ENCODE data around the gene ASIC1. TPM values are rescaled to one million over a fixed set of nuclear protein-coding genes. Genes with fewer than 3 reads are reported as not detected.

Gene ASIC1
- total RNA-seq, 1 donor from 2014 or later, result 8.1 TPM

DNA sequence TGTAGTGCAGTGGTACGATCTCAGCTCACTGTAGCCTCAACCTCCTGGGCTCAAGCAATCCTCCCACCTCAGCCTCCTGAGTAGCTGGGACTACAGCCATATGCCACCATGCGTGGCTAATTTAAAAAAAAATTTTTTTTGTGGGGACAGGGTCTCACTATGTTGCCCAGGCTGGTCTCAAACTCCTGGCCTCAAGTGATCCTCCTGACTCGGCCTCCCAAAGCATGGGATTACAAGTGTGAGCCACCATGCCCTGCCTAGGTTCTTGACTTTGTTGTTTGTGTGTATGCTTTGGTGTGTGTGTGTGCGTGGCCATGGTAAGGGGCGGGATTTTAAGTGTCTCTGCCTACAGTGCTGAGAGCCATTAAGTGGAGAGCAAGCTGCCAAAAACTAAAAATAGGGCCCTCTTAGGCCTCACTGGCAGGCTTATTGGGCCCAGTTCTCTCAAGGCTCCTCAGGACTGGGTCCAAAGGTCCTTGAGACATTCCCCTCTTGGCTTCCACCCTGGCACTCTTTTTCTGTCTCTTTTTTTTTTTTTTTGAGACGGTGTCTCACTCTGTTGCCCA is 59.7 kb downstream of the ASIC1 start:
- DNase-seq (ENCODE audit: low read depth) (no peak), FAIRE-seq (no peak)
- Histone ChIP-seq H3K27ac (ENCODE audit: low read depth, low read length) (no peak overlapping the region), H3K4me1 (ENCODE audit: insufficient read depth, low read length) (no peaks in the 10 kb centered on the region), H2AFZ (ENCODE audit: low read depth, low read length) (no peak overlapping the region), H3K4me2 (ENCODE audit: low read length) (no peak overlapping the region), H4K20me1 (ENCODE audit: insufficient read depth, low read length) (peaks cover 36% of the 10 kb centered on the region), H3K36me3 (ENCODE audit: insufficient read depth, low read length) (no peaks in the 10 kb centered on the region), H3K9me3 (ENCODE audit: insufficient read depth, low read depth, low read length) (no peaks in the 10 kb centered on the region), H3K79me2 (ENCODE audit: insufficient read depth, low read length) (peaks cover 62% of the 10 kb centered on the region), H3K9ac (ENCODE audit: low read length) (no peak overlapping the region), H3K27me3 (ENCODE audit: insufficient read depth, low read length) (no peaks in the 10 kb centered on the region), H3K4me3 (ENCODE audit: insufficient read depth, low read depth, low read length) (no peak overlapping the region)
- Mint-ChIP-seq H3K27ac (ENCODE audit: unreplicated experiment) (no peak overlapping the region), H3K4me3 (ENCODE audit: unreplicated experiment) (no peak overlapping the region), H3K27me3 (ENCODE audit: low read depth, unreplicated experiment) (no peaks in the 10 kb centered on the region), H3K36me3 (ENCODE audit: low read depth, unreplicated experiment) (peaks cover 31% of the 10 kb centered on the region), H3K4me1 (ENCODE audit: low read depth, unreplicated experiment) (peaks cover 6% of the 10 kb centered on the region), H3K9me3 (ENCODE audit: unreplicated experiment) (no peaks in the 10 kb centered on the region)
- TF ChIP-seq, protein P1, sequence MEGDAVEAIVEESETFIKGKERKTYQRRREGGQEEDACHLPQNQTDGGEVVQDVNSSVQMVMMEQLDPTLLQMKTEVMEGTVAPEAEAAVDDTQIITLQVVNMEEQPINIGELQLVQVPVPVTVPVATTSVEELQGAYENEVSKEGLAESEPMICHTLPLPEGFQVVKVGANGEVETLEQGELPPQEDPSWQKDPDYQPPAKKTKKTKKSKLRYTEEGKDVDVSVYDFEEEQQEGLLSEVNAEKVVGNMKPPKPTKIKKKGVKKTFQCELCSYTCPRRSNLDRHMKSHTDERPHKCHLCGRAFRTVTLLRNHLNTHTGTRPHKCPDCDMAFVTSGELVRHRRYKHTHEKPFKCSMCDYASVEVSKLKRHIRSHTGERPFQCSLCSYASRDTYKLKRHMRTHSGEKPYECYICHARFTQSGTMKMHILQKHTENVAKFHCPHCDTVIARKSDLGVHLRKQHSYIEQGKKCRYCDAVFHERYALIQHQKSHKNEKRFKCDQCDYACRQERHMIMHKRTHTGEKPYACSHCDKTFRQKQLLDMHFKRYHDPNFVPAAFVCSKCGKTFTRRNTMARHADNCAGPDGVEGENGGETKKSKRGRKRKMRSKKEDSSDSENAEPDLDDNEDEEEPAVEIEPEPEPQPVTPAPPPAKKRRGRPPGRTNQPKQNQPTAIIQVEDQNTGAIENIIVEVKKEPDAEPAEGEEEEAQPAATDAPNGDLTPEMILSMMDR (IDR thresholded peaks at IDR 0.05; ENCODE audit: insufficient read depth, low read depth, low read length), result no peak
- TF ChIP-seq EZH2 (IDR thresholded peaks at IDR 0.05; ENCODE audit: insufficient read depth, low read length), result no peak

- Histone ChIP-seq H3K79me2 (ENCODE audit: insufficient read depth, low read length) (peaks cover 42% of the 10 kb centered on the region), H3K36me3 (ENCODE audit: insufficient read depth, low read length) (no peaks in the 10 kb centered on the region), H3K4me2 (ENCODE audit: low read length) (no peak overlapping the region), H3K27ac (ENCODE audit: low read depth, low read length) (no peak overlapping the region), H2AFZ (ENCODE audit: low read depth, low read length) (no peak overlapping the region), H3K9ac (ENCODE audit: low read length) (no peak overlapping the region), H3K27me3 (ENCODE audit: insufficient read depth, low read length) (no peaks in the 10 kb centered on the region), H3K4me3 (ENCODE audit: insufficient read depth, low read depth, low read length) (no peak overlapping the region), H4K20me1 (ENCODE audit: insufficient read depth, low read length) (peaks cover 33% of the 10 kb centered on the region), H3K9me3 (ENCODE audit: insufficient read depth, low read depth, low read length) (no peaks in the 10 kb centered on the region), H3K4me1 (ENCODE audit: insufficient read depth, low read length) (no peaks in the 10 kb centered on the region)
- peaks cover 36% of the 10 kb centered on the region for H3K36me3 Mint-ChIP-seq (ENCODE audit: low read depth, unreplicated experiment)
- no peak overlapping the region for H3K4me3 Mint-ChIP-seq (ENCODE audit: unreplicated experiment)
- TF ChIP-seq, protein P1 (IDR thresholded peaks at IDR 0.05; ENCODE audit: insufficient read depth, low read depth, low read length), result no peak
- no peaks in the 10 kb centered on the region for H3K27me3 Mint-ChIP-seq (ENCODE audit: low read depth, unreplicated experiment)
- peaks cover 2% of the 10 kb centered on the region for H3K4me1 Mint-ChIP-seq (ENCODE audit: low read depth, unreplicated experiment)
- H3K9me3 Mint-ChIP-seq (ENCODE audit: unreplicated experiment), result no peaks in the 10 kb centered on the region
- DNase-seq (ENCODE audit: low read depth), result no peak
- FAIRE-seq, result no peak
- H3K27ac Mint-ChIP-seq (ENCODE audit: unreplicated experiment), result no peak overlapping the region
Measured at GRCh38 chr12:50119387-50119786, 62.0 kb downstream of the ASIC1 start.

- no peak overlapping the region for H2AFZ ChIP-seq (ENCODE audit: low read depth, low read length)
Measured at GRCh38 chr12:50120521-50120920, 63.1 kb downstream of the ASIC1 start.

More at GRCh38 chr12:50120521-50120920, 63.1 kb downstream of the ASIC1 start:
- Histone ChIP-seq H3K9me3 (ENCODE audit: insufficient read depth, low read depth, low read length) (no peaks in the 10 kb centered on the region), H3K4me2 (ENCODE audit: low read length) (no peak overlapping the region), H3K9ac (ENCODE audit: low read length) (no peak overlapping the region), H3K79me2 (ENCODE audit: insufficient read depth, low read length) (peaks cover 36% of the 10 kb centered on the region), H4K20me1 (ENCODE audit: insufficient read depth, low read length) (peaks cover 33% of the 10 kb centered on the region), H3K4me1 (ENCODE audit: insufficient read depth, low read length) (no peaks in the 10 kb centered on the region), H3K36me3 (ENCODE audit: insufficient read depth, low read length) (no peaks in the 10 kb centered on the region), H3K27me3 (ENCODE audit: insufficient read depth, low read length) (no peaks in the 10 kb centered on the region), H3K4me3 (ENCODE audit: insufficient read depth, low read depth, low read length) (no peak overlapping the region), H3K27ac (ENCODE audit: low read depth, low read length) (no peak overlapping the region)
- no peak for DNase-seq (ENCODE audit: low read depth)
- Mint-ChIP-seq H3K9me3 (ENCODE audit: unreplicated experiment) (no peaks in the 10 kb centered on the region), H3K36me3 (ENCODE audit: low read depth, unreplicated experiment) (peaks cover 36% of the 10 kb centered on the region), H3K27me3 (ENCODE audit: low read depth, unreplicated experiment) (no peaks in the 10 kb centered on the region), H3K4me3 (ENCODE audit: unreplicated experiment) (no peak overlapping the region), H3K4me1 (ENCODE audit: low read depth, unreplicated experiment) (peaks cover 4% of the 10 kb centered on the region), H3K27ac (ENCODE audit: unreplicated experiment) (no peak overlapping the region)
- FAIRE-seq, result no peak
- no peak for TF ChIP-seq EZH2 (IDR thresholded peaks at IDR 0.05; ENCODE audit: insufficient read depth, low read length)
- TF ChIP-seq, protein P1 (IDR thresholded peaks at IDR 0.05; ENCODE audit: insufficient read depth, low read depth, low read length), result no peak
